Measurements from ENCODE around the gene RINL.

Gene RINL

DNA sequence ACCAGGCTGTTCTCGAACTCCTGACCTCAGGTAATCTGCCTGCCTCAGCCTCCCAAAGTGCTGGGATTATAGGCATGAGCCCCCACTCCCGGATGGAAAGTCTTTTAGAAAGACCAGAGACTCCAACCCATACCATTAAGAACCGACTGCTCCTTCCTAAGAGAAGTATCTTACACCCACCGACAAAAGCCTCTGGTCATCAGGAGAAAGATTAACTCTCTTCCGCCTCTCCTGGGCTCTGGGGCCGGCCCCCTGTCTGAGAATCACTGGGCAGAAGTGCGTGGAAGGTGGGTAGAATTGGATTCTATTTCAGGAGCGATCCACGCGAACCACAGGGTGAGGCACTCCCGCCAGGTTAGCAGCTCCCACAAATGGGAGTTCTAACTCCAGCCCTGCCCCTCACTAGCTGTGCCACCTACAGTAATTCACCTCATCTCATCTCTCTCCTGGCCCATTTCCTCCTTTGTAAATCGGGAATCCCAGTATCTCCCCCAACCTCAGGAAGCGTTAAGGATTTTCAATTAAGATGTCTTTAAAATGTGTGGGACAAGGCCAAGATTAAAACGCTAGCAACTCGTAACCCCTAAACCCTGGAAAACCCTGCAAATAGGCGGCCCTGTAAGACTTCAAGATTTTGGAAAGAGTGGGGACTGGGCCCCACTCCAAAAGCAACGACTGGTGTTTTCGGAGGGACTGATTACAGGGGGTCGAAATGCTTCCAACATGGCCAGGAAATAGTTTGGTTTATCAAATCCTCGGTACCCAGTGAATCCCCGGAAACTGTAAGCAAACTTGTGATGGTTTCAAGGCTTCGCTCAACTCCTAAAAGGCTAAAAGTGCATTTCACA is 29.6 kb downstream of the RINL start:
- no peak for DNase-seq

DNA sequence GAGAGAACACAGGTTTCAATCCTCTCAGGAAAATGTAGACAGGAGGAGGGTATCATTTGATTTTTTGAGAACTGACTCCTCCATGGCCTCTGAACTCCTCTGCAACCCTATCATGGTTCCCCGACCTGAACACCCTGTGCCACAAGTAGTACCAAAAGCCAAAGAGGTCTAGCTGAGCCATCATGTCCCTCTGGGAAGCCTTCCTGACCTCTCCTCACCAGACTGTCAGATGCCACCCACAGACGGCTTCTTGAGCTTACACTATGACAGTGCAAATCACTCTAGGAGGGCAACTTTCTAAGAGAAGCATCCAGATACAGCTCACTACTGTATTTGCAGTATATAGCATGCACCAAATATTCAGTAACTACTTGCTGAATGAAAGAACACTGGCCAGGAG is 32.0 kb downstream of the RINL start:
- DNase-seq: no peak

DNA sequence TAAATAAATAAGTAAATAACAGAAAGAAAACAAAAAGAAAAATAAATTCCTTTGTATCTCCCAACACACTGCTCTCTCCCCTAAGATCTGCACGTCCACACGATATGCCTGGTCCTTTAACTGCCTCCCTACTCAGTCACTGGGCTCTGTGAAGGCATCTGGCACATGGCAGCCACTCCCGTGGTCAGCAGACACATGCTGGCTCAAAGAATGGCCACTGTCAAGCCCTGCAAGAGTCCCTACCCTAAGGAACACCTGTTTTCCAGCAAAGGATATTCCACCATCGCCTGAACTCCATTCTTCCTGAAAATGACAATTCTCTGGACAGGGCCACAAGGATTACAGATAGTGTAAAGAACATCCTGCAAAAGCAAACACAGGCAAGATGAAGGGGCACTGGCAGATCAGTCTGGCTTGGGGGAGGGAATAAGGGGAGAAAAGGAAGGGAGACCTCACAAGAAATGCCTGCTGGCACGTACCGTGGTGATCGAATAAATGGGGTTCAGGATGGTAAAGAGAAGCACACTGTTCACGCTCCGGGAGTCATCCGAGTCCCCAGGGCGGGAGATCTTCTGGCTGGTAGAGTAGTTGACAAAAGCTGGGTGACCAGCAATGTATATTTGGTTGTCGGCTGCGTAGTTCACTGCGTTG is 32.6 kb downstream of the RINL start:
- no peak for DNase-seq

GRCh38 chr19:38844093-38844686 is 33.9 kb downstream of the RINL start:
- no peak for DNase-seq

GRCh38 chr19:38843175-38843758 is 34.8 kb downstream of the RINL start:
- no peak for DNase-seq

- DNase-seq: peak; percentile 37
These were observed 35.5 kb downstream of the RINL start for GRCh38 chr19:38842439-38843174.

- peak; percentile 30 for DNase-seq
These were observed 36.2 kb downstream of the RINL start for GRCh38 chr19:38841787-38842438.

DNA sequence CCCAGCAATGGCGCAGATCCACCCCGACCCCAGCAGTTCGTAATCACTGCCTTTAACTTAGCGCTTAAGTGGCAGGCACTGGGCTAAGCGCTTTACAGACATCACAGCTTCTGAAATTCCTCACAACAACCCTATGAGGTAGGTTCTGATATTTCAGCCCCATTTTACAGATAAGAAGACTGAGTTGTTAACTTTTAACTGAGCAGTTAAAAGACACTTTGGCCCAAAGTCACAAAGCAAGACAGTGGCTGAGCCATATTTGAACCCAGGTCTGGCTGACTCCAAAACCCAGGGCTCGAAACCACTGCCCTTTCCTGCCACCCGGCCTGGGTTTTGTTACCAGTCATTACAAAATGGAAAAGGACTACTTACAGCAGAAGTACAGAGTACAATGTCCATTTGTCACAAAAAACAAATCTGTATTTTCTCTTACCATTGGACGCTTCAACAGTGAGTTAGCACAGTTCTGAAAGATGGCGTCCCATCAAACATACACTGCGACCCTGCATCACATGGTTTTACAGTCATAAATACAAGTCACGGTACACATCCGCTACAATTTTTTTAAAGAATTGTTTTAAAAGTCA is 36.8 kb downstream of the RINL start:
- no peak for DNase-seq

DNA sequence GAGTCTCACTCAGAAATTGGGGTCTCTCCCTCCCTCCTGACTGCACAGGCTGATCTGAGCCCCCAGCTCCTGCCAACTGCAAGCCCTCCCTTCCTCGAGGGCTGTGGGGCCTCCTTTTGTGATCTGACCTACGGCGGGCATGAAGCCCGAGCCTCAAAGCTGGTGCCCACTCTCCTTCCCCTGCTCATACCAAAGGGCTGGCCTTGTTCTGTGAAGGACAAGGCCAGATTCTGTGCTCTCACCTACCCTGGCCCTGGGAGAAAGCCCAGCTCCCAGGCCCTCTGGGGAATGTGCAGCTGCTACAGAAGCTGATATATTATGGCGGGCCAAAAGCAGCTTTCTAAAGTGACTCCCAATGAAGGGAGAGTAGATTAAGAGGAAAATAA is 37.5 kb downstream of the RINL start:
- no peak for DNase-seq

DNA sequence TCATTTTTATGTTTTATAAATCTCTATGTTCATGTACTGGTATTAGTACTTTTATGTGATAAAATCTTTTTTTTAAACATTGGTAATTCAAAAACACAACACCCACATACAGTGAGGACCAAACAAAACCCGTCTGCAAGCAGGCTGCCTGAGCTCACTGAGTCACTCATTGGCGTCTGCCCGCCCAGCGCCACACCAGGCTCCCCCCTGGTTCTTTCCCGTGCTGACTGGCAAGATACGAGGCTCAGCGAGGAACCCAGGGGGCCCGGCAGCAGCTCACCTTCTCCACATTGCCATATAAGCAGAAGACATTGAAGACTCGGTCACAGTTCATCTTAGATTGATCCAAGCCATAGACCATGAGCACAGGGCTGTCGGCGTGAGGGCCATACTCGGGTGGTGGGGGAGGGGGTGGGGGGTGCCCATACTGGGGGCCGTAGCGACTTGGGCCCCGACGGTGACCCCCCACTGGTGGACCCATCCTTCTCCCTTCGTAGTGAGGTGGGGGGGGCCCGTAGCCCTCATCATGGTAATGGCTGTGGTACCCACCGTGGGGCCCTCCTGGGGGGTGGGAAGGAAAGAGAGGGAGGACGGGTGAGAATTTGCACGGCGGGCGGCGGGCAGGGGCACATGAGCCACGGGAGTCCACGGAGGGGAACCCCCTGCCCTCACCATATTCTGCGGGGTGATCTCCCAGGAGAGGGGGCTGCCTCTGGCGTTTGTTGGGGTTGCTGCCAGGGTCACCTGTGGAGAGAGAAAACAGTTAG is 38.1 kb downstream of the RINL start:
- no peak for DNase-seq

DNA sequence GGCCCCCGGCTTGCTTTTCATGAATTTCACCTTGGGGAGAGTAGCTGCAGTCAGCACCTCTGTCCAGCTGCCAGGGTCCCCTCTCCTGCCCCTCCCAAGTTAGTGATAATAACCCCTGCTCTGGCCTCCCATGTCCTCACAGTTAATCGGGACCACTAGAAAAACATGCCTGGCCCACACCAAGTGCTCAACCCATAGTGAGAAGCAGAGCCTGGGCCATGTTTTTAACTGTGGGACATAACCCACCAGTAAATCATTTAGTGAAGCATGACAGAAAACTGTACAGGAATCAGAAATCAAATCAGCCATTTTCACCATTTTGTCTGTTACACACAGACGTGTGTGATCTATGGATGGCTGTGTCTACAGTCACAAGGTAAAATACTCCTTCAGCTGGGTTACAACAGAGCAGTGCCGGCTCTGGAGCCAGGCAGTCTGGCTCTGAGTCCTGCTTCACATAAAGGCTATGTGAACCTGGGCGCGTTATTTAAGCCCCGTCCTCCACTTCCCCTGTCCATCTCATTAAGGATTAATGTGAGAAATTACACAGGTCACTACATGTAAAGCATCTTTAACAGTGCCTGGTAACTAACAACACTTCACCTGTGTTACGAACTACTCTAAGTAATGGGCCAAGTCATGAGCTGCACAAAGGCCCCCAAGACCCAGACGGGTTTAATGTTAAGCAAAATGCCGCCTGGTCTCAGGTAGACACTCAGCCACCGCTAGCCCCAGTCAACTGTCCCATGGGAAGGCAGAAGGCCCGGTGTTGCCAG is 38.9 kb downstream of the RINL start:
- no peak for DNase-seq

DNA sequence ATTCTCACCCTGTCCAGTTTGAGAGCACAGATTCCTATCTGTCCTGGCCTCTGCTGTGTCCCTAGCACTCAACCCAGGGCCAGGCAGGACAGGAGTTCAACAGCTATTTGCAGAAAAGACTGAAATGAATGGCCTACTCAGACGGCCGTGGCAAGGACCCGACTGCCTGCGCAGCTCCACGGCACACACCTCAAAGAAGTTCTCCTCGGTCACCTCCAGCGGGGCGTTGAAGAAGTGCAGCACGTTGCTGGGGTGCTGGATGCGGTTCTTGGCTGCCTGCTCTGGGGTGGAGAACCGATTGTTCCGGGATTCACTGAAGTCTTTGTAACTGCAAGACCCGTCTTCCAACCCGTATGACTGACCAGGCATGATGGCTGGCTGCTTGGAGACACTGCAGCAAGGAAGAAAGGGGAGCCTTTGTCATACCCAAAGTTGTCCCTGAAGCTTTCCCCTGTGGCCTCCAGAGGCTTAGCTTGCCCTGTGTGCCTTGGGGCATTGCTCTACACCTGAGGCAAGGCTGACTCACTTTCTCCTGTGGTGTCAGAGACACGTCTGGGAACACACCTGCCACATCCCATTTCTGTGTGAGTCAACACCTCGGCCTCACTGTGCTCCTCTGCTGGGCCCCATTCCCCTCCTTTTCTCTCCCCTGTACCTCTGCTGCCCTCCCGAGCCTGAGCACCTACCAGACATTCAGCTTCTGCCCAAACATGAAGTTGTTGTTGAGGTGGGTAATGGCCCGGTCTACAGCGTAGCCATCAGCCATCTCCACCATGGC is 39.7 kb downstream of the RINL start:
- DNase-seq: peak; percentile 47

GRCh38 chr19:38837656-38838121 is 40.4 kb downstream of the RINL start:
- no peak for DNase-seq

GRCh38 chr19:38836983-38837626 is 41.0 kb downstream of the RINL start:
- no peak for DNase-seq

GRCh38 chr19:38836159-38836982 is 41.7 kb downstream of the RINL start:
- no peak for DNase-seq

DNA sequence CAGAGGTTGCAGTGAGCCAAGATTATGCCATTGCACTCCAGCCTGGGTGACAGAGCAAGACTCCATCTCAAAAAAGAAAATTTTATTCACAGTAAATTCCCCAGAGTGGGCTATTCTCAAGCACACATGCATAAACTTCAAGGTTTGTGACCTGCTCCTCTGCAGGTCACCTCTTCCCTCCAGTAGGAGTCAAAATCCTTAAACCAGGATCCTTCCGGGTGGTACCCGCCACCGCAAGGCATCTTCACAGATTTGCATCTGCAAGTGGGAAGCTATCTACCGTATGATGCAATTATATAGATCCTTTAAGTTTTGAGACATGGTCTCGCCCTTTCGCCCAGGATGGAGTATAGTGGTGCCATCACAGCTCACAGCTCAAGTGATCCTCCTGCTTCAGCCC is 43.5 kb downstream of the RINL start:
- DNase-seq: no peak

- no peak for DNase-seq
These were observed 44.0 kb downstream of the RINL start for GRCh38 chr19:38834104-38834490.

DNA sequence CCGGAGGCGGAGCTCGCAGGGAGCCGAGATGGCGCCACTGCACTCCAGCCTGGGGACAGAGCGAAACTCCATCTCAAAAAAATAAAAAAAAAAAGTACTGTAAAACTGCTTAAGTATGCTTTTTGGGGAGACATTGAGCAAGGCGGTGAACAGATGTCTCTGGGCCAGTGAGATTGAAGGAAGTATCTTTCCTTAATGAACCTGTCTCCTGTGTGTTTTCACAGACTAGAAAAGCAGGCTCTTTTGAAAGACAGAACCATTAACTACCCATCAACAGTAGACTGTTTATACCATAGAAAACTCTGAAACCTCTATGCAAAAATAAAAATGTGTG is 45.0 kb downstream of the RINL start:
- DNase-seq: no peak

Data from stimulated activated naive CD4-positive, alpha-beta T cell treated with Interleukin-2 at 50 U/mL for 16 hours (primary cell).